ENCODE results near the gene LY6G6C.

- TF ChIP-seq, protein P1, sequence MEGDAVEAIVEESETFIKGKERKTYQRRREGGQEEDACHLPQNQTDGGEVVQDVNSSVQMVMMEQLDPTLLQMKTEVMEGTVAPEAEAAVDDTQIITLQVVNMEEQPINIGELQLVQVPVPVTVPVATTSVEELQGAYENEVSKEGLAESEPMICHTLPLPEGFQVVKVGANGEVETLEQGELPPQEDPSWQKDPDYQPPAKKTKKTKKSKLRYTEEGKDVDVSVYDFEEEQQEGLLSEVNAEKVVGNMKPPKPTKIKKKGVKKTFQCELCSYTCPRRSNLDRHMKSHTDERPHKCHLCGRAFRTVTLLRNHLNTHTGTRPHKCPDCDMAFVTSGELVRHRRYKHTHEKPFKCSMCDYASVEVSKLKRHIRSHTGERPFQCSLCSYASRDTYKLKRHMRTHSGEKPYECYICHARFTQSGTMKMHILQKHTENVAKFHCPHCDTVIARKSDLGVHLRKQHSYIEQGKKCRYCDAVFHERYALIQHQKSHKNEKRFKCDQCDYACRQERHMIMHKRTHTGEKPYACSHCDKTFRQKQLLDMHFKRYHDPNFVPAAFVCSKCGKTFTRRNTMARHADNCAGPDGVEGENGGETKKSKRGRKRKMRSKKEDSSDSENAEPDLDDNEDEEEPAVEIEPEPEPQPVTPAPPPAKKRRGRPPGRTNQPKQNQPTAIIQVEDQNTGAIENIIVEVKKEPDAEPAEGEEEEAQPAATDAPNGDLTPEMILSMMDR (IDR thresholded peaks at IDR 0.05) = no peak
- no peak for TF ChIP-seq EZH2 (IDR thresholded peaks at IDR 0.05)
These were observed 13.4 kb upstream of the LY6G6C start for GRCh38 chr6:31734821-31735406.

Data from neural progenitor cell (in vitro differentiated cells).